OCI-LY3 (cell line): ENCODE results near the gene PRM1.

Source experiments
- EZH2phosphoT487 ChIP-seq: fragments of 200-600 bp; shearing (Covaris generic); IDR thresholded peaks from 2 replicates; pipeline ENCODE4 v1.6.1; 2018; ENCODE audit warnings: antibody characterized with exemption, mixed run types, low read depth
- TF ChIP-seq, protein P1 (sequence below): fragments of 200-600, 300-600 bp; sonication (generic); IDR thresholded peaks from 2 replicates; pipeline ENCODE4 v1.5.1; 2014; ENCODE audit warnings: antibody characterized with exemption, low read length, low read depth

DNA sequence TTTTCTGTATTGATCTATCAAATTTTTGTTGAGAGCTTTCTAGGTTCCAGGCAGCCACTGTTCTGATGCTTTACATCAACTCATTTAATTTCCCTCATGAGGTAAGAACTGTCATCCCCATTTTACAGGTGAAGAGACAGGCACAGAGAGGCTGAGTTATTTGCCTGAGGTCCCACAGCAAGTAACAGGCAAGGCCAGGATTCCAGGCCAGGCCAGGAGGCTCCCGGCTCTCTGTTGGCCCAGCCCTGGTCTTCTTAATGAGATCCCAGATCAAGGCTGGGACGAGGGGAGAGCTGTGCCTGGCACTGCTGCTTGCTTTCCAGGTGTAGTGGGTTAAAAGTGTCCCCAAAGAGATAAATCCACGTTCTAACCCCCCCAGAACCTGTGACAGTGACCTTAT lies 41.7 kb upstream of the PRM1 start:
- TF ChIP-seq, protein P1, sequence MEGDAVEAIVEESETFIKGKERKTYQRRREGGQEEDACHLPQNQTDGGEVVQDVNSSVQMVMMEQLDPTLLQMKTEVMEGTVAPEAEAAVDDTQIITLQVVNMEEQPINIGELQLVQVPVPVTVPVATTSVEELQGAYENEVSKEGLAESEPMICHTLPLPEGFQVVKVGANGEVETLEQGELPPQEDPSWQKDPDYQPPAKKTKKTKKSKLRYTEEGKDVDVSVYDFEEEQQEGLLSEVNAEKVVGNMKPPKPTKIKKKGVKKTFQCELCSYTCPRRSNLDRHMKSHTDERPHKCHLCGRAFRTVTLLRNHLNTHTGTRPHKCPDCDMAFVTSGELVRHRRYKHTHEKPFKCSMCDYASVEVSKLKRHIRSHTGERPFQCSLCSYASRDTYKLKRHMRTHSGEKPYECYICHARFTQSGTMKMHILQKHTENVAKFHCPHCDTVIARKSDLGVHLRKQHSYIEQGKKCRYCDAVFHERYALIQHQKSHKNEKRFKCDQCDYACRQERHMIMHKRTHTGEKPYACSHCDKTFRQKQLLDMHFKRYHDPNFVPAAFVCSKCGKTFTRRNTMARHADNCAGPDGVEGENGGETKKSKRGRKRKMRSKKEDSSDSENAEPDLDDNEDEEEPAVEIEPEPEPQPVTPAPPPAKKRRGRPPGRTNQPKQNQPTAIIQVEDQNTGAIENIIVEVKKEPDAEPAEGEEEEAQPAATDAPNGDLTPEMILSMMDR = no peak
- no peak for TF ChIP-seq EZH2phosphoT487
